Measurements from ENCODE around the gene FOXP1. TPM values are rescaled to one million over a fixed set of nuclear protein-coding genes. Genes with fewer than 3 reads are reported as not detected.

Gene FOXP1
- total and polyA plus RNA-seq, 2 of the 13 experiments (the other 11 are each of a cell fraction or from before 2014, with no cell fraction given) = 40.4 to 59.0 TPM

DNA sequence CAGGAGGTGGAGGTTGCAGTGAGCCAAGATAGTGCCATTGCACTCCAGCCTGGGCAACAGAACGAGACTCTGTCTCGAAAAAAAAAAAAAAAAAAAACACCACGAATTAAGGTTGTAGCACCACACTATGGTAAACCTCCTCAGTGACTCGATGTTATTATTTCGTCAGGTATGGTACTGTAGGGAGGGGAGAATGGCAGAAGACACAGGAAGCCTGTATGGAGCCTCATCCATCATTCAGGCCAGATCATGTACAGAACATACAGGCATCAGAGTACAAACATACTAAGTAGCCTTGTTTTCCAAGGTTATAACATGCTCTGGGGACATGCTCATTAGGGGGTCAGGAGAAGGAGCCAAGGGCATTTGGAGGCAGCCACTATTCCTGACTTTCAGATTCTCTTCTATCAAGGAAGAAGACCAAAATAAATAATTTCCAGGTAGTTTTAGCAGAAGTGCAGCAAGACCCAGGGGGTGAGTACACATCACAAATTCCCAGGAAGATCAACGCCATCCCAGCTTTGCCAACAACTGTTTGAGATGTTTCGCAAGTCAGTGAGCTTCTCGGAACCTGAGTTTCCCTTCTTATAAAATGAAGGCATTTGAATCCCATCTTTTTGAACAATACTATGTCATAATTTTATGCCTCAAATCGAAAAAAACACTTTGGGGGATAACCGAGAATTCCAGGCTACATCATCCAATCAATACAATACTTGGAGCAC lies 79.8 kb downstream of the FOXP1 start:
- Histone ChIP-seq H2AFZ (ENCODE audit: low read length) (no peak overlapping the region), H3K79me2 (ENCODE audit: insufficient read depth, low read length) (peaks cover 39% of the 10 kb centered on the region), H3K4me1 (ENCODE audit: insufficient read depth, low read length) (peaks cover 4% of the 10 kb centered on the region), H3K27ac (ENCODE audit: extremely low read length, insufficient read depth, low read length) (no peak overlapping the region), H3K36me3 (replicated peaks in 1 of 2; ENCODE audit: control insufficient read depth in 1 of 2, insufficient read depth in 2 of 2, low read length in 2 of 2) (no peaks in the 10 kb centered on the region; a peak in 3 of 5 replicates), H3K4me3 (replicated peaks in 1 of 3; ENCODE audit: insufficient read depth in 1 of 3, low read depth in 2 of 3, low read length in 3 of 3) (no peak overlapping the region), H3K4me2 (ENCODE audit: low read depth, low read length) (no peak overlapping the region), H3K9ac (ENCODE audit: insufficient read depth, low read depth, low read length) (no peak overlapping the region), H3K27me3 (ENCODE audit: control insufficient read depth in 1 of 2, insufficient read depth in 2 of 2, low read length in 2 of 2) (no peaks in the 10 kb centered on the region), H4K20me1 (ENCODE audit: insufficient read depth, low read length) (peaks cover 7% of the 10 kb centered on the region), H3K9me3 (ENCODE audit: low read length) (no peaks in the 10 kb centered on the region)
- TF ChIP-seq, protein P1, sequence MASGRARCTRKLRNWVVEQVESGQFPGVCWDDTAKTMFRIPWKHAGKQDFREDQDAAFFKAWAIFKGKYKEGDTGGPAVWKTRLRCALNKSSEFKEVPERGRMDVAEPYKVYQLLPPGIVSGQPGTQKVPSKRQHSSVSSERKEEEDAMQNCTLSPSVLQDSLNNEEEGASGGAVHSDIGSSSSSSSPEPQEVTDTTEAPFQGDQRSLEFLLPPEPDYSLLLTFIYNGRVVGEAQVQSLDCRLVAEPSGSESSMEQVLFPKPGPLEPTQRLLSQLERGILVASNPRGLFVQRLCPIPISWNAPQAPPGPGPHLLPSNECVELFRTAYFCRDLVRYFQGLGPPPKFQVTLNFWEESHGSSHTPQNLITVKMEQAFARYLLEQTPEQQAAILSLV (CRISPR knock-in tag; IDR thresholded peaks at IDR 0.05; ENCODE audit: borderline replicate concordance) = no peak
- TF ChIP-seq SOX13 (IDR thresholded peaks at IDR 0.05) = no peak
- no peak for TF ChIP-seq SOX13 (CRISPR knock-in tag; conservative IDR thresholded peaks at IDR 0.05 in 1 of 2, IDR thresholded peaks at IDR 0.05 in 1 of 2)
- no peak for TF ChIP-seq ZNF282 (IDR thresholded peaks at IDR 0.05; ENCODE audit: partially characterized antibody)
- TF ChIP-seq ZNF407 (CRISPR knock-in tag; IDR thresholded peaks at IDR 0.05; ENCODE audit: not compliant biosample characterization) = no peak
- TF ChIP-seq EEA1 (CRISPR knock-in tag; IDR thresholded peaks at IDR 0.05; ENCODE audit: borderline replicate concordance) = no peak
- no peak for TF ChIP-seq NFATC3 (CRISPR knock-in tag; IDR thresholded peaks at IDR 0.05)
- no peak for TF ChIP-seq ZNF891 (CRISPR knock-in tag; IDR thresholded peaks at IDR 0.05)
- no peak for DNase-seq (ENCODE audit: low spot score)
- in situ Hi-C loops (cut with HindIII; ENCODE audit: extremely low pct_ligation_motif_present, low pct_unique_long_range_greater_than_20kb) = no loop called here
- no peak for ATAC-seq
- intact Hi-C loops (cut with micrococcal nuclease; ENCODE audit: unreplicated experiment) = no loop called here
- WGBS (ENCODE audit: low lambda C conversion rate) = 92% methylated on average over 10 of the region's 10 CpGs
- BruUV-seq (replicated peaks) = no TSS peak
- FAIRE-seq = no peak
- ChIA-PET POLR2A (no interaction called here), CTCF (ENCODE audit: low intra/inter-chr PET ratio, low total read pairs) (no interaction called here)
